ENCODE data around the gene PPP1R12B.

- TF ChIP-seq CTCF (conservative IDR thresholded peaks at IDR 0.05 in 1 of 2, IDR thresholded peaks at IDR 0.05 in 1 of 2; ENCODE audit: low read depth in 1 of 2, low read length in 2 of 2): no peak
- no peak for TF ChIP-seq EZH2 (IDR thresholded peaks at IDR 0.05; ENCODE audit: low read length, missing control alignments)
Observed at GRCh38 chr1:202579806-202580205, 231.3 kb downstream of the PPP1R12B start.
